ENCODE results near the gene PDK1. TPM values are rescaled to one million over a fixed set of nuclear protein-coding genes. Genes with fewer than 3 reads are reported as not detected.
"Not testable (repeated sequence)": the region's sequence is repeated elsewhere in the genome, so short reads cannot be mapped to it uniquely, and the experiment has no call there.

The PDK1 gene
- total RNA-seq, 2 donors from 2014 or later = 6.2 to 14.4 TPM

DNA sequence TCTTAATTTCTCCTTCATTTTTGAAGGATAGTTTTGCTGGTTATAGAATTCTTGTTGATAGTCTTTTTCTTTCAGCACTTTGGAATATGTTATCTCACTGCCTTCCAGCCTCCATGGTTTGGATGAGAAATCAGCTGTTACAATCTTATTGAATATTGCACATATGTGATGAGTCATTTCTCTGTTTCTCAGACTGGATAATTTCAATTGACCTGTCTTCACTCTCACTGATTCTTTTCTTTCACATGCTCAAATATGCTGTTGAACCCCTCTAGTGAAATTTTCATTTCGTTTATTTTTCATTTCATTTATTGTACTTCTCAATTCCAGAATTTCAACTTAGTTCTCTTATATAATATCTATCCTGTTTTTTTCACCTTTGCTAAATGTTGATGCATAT, 22.2 kb downstream of the PDK1 start:
- no peak overlapping the region for H3K4me3 ChIP-seq
- intact Hi-C loops (cut with DNase I) = no loop called here
- no peaks in the 10 kb centered on the region for H3K9me3 ChIP-seq
- TF ChIP-seq POLR2A (IDR thresholded peaks at IDR 0.05) (no peak), POLR2AphosphoS5 (IDR thresholded peaks at IDR 0.05) (no peak)
- TF ChIP-seq, protein P1, sequence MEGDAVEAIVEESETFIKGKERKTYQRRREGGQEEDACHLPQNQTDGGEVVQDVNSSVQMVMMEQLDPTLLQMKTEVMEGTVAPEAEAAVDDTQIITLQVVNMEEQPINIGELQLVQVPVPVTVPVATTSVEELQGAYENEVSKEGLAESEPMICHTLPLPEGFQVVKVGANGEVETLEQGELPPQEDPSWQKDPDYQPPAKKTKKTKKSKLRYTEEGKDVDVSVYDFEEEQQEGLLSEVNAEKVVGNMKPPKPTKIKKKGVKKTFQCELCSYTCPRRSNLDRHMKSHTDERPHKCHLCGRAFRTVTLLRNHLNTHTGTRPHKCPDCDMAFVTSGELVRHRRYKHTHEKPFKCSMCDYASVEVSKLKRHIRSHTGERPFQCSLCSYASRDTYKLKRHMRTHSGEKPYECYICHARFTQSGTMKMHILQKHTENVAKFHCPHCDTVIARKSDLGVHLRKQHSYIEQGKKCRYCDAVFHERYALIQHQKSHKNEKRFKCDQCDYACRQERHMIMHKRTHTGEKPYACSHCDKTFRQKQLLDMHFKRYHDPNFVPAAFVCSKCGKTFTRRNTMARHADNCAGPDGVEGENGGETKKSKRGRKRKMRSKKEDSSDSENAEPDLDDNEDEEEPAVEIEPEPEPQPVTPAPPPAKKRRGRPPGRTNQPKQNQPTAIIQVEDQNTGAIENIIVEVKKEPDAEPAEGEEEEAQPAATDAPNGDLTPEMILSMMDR (IDR thresholded peaks at IDR 0.05) = no peak
- no peak overlapping the region for H3K27ac ChIP-seq
- H3K27me3 ChIP-seq (replicated peaks; ENCODE audit: insufficient read depth) = no peaks in the 10 kb centered on the region
- DNase-seq (ENCODE audit: low spot score) = no peak
- no peaks in the 10 kb centered on the region for H3K36me3 ChIP-seq
- 96% methylated on average over 1 of the region's 1 CpG for WGBS
- H3K4me1 ChIP-seq (replicated peaks) = no peaks in the 10 kb centered on the region

DNA sequence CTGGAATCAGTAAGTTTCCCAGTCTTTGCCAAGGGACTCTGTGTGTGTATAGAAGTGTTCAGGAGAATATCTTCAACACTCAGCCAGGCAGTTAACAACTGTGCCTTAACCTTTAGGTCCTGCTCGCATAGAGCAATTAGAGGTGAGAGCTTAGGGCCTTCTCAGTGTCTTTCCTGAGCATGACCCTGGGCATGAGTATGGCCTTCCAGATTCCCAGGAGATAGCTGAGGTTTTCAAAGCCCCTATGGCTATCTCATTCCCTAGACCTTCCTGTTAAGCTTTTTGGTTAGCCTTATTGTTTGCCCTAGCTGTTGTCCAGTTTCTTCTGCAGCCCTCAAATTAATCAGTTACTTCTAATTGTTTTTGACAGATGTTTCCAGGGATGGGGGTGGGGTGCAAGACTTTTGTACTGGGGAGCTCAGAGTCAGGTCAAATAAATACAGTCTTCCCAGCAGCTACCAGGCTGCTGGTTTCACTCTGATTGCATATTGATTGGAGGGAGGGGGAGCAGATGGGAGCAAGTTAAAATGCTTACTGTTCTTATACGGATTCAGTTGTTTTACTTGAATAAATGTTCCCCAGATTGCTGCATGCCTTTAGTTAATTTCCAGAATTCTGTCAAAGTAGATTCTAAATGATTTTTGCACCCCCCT, 23.1 kb downstream of the PDK1 start:
- intact Hi-C loops (cut with DNase I) = no loop called here
- Histone ChIP-seq H3K36me3 (no peaks in the 10 kb centered on the region), H3K4me3 (no peak overlapping the region), H3K27me3 (replicated peaks; ENCODE audit: insufficient read depth) (no peaks in the 10 kb centered on the region), H3K4me1 (replicated peaks) (no peaks in the 10 kb centered on the region), H3K9me3 (no peaks in the 10 kb centered on the region), H3K27ac (no peak overlapping the region)
- DNase-seq (ENCODE audit: low spot score) = no peak
- TF ChIP-seq POLR2AphosphoS5 (IDR thresholded peaks at IDR 0.05) (no peak), POLR2A (IDR thresholded peaks at IDR 0.05) (no peak)
- TF ChIP-seq, protein P1 (IDR thresholded peaks at IDR 0.05) = no peak
- WGBS = 91% methylated on average over 2 of the region's 2 CpGs

DNA sequence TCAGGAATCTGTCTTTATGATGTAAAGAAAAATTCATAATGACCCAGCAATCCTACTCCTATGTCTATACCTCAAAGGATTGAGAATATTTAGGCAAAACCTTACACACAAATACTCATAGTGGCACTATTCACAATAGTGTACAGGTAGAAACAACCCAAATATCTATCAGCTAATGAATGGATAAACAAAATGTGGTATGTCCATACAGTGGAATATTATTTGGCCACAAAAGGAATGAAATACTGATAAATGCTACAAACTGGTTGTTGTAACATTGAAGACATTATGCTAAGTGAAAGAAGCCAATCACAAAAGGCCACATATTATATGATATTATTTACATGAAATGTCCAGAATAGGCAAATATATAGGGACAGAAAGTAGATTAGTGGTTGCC, 24.7 kb downstream of the PDK1 start:
- no peak overlapping the region for H3K27ac ChIP-seq
- H3K4me3 ChIP-seq = no peak overlapping the region
- H3K4me1 ChIP-seq (replicated peaks) = no peaks in the 10 kb centered on the region
- DNase-seq (ENCODE audit: low spot score) = no peak
- no peaks in the 10 kb centered on the region for H3K9me3 ChIP-seq
- H3K36me3 ChIP-seq = no peaks in the 10 kb centered on the region
- TF ChIP-seq, protein P1 (IDR thresholded peaks at IDR 0.05) = no peak
- TF ChIP-seq POLR2AphosphoS5 (IDR thresholded peaks at IDR 0.05) (no peak), POLR2A (IDR thresholded peaks at IDR 0.05) (no peak)
- intact Hi-C loops (cut with DNase I) = no loop called here
- H3K27me3 ChIP-seq (replicated peaks; ENCODE audit: insufficient read depth) = no peaks in the 10 kb centered on the region

DNA sequence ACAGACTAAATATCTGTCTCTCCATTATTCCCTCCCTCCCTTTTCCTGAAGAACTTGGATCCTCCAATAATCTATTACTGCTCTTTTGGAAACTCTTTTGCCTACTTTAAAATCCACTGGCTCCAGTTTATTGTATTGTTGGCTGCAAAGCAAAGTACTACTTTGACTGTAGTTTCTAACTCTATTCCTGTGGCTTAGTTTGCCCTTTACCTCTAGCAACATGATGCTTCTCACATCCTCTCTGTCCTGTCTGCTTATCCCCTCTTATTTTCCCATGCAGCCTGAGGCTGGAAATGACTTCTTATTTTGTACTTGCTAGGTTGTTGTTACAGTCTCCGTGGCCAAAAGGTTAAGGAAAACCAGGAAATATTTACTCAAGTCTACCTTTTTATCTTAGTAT, 26.8 kb downstream of the PDK1 start:
- H3K27ac ChIP-seq = no peak overlapping the region
- TF ChIP-seq, protein P1 (IDR thresholded peaks at IDR 0.05) = no peak
- TF ChIP-seq POLR2A (IDR thresholded peaks at IDR 0.05) = no peak
- no peak for TF ChIP-seq POLR2AphosphoS5 (IDR thresholded peaks at IDR 0.05)
- H3K9me3 ChIP-seq = no peaks in the 10 kb centered on the region
- H3K4me3 ChIP-seq = no peak overlapping the region
- DNase-seq (ENCODE audit: low spot score) = no peak
- H3K4me1 ChIP-seq (replicated peaks) = no peaks in the 10 kb centered on the region
- H3K36me3 ChIP-seq = no peaks in the 10 kb centered on the region
- WGBS = 45% methylated on average over 1 of the region's 1 CpG
- H3K27me3 ChIP-seq (replicated peaks; ENCODE audit: insufficient read depth) = no peaks in the 10 kb centered on the region
- intact Hi-C loops (cut with DNase I) = no loop called here

DNA sequence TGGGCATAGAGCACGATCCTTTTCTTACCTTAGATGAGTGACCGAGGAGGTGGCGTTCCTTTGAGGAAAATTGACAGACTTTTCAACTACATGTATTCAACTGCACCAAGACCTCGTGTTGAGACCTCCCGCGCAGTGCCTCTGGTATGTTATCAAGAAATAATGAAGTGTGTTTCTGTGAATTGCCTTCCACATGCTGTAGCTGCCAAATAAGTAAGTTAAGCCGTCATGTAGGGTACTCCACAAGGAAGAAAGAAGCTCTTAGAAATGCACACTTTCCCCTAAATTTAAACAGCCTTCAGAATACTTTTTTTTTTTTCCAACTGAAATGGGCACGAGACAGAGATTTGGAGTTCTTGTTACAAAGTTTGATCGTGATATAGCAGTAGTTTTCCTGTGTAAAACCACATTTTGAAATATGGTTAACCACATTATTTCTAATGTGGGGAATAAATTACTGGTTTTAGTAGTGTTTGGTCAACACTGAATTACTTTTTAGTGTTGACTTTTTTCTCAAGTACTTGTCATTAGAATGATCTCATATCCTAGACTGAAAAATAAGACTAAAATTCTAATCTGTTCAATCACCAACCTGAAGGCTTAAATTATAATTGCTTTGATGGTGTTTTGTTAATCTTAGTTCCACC, 30.5 kb downstream of the PDK1 start:
- 87% methylated on average over 9 of the region's 9 CpGs for WGBS
- Histone ChIP-seq H3K27me3 (replicated peaks; ENCODE audit: insufficient read depth) (no peaks in the 10 kb centered on the region), H3K27ac (no peak overlapping the region), H3K9me3 (no peaks in the 10 kb centered on the region), H3K4me1 (replicated peaks) (no peaks in the 10 kb centered on the region), H3K36me3 (no peaks in the 10 kb centered on the region), H3K4me3 (no peak overlapping the region)
- intact Hi-C loops (cut with DNase I) = no loop called here
- no peak for DNase-seq (ENCODE audit: low spot score)
- TF ChIP-seq, protein P1 (IDR thresholded peaks at IDR 0.05) = no peak
- TF ChIP-seq POLR2AphosphoS5 (IDR thresholded peaks at IDR 0.05) = no peak
- no peak for TF ChIP-seq POLR2A (IDR thresholded peaks at IDR 0.05)

DNA sequence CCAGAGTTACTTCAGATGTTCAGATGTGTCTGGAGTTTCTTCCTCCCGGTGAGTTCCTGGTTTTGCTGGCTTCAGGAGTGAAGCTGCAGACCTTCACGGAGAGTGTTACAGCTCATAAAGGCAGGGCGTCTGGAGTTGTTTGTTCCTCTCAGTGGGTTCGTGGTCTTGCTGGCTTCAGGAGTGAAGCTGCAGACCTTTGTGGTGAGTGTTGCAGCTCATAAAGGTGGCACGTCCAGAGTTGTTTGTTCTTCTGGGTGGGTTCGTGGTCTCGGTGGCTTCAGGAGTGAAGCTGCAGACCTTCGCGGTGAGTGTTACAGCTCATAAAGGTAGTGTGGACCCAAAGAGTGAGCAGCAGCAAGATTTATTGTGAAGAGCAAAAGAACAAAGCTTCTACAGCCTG, 31.3 kb downstream of the PDK1 start:
- DNase-seq (ENCODE audit: low spot score); H3K9me3 ChIP-seq; H3K4me3 ChIP-seq; H3K27me3 ChIP-seq (replicated peaks; ENCODE audit: insufficient read depth); H3K4me1 ChIP-seq (replicated peaks); H3K27ac ChIP-seq; intact Hi-C loops (cut with DNase I); H3K36me3 ChIP-seq: not testable (repeated sequence)
- WGBS = 92% methylated on average over 9 of the region's 9 CpGs
